ENCODE results near the gene BHLHE41. TPM values are rescaled to one million over a fixed set of nuclear protein-coding genes. Genes with fewer than 3 reads are reported as not detected.

BHLHE41 gene
- total and polyA plus RNA-seq, 10 donors, result 7.2 to 46.9 (median 24.4) TPM

DNA sequence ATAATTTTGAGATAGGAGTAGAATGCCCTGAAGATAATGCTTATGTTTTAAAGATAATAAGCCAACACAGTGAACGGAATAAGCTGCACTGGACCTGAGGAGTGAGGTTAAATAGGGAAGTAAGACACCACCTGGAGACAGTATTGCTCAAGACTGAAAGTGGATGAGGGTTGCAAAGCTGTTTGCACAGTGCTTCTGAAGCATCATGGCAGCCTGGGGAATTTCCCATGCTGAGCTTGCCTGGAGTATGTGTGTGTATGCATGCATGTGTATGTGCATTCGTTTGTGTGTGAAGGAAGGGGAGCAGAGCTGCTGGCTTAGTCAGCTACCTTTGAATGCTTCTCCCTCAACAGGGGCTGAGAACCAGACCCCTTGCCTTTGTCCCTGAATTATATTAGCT is 35.8 kb downstream of the BHLHE41 start:
- no peak overlapping the region for H3K4me3 ChIP-seq
- 46 to 60% (median 50%) methylated on average over 2 of the region's 2 CpGs for WGBS, 5 donors
- intact Hi-C loops (cut with DNase I; ENCODE audit: low total_unique reads), result no loop called here
- H3K27ac ChIP-seq, result no peak overlapping the region
- no peak for DNase-seq
- peaks cover 0 to 5% (median 1%) of the 10 kb centered on the region in 8 donors for H3K9me3 ChIP-seq
- no peaks in the 10 kb centered on the region for H3K27me3 ChIP-seq (replicated peaks in 1 of 7)
- H3K4me1 ChIP-seq, result no peaks in the 10 kb centered on the region
- no peaks in the 10 kb centered on the region for H3K36me3 ChIP-seq
- TF ChIP-seq, protein P1, sequence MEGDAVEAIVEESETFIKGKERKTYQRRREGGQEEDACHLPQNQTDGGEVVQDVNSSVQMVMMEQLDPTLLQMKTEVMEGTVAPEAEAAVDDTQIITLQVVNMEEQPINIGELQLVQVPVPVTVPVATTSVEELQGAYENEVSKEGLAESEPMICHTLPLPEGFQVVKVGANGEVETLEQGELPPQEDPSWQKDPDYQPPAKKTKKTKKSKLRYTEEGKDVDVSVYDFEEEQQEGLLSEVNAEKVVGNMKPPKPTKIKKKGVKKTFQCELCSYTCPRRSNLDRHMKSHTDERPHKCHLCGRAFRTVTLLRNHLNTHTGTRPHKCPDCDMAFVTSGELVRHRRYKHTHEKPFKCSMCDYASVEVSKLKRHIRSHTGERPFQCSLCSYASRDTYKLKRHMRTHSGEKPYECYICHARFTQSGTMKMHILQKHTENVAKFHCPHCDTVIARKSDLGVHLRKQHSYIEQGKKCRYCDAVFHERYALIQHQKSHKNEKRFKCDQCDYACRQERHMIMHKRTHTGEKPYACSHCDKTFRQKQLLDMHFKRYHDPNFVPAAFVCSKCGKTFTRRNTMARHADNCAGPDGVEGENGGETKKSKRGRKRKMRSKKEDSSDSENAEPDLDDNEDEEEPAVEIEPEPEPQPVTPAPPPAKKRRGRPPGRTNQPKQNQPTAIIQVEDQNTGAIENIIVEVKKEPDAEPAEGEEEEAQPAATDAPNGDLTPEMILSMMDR (IDR thresholded peaks at IDR 0.05 in 8 of 11, conservative IDR thresholded peaks at IDR 0.05 in 3 of 11), result no peak
- TF ChIP-seq POLR2AphosphoS5 (IDR thresholded peaks at IDR 0.05) (no peak), POLR2A (IDR thresholded peaks at IDR 0.05) (no peak)

DNA sequence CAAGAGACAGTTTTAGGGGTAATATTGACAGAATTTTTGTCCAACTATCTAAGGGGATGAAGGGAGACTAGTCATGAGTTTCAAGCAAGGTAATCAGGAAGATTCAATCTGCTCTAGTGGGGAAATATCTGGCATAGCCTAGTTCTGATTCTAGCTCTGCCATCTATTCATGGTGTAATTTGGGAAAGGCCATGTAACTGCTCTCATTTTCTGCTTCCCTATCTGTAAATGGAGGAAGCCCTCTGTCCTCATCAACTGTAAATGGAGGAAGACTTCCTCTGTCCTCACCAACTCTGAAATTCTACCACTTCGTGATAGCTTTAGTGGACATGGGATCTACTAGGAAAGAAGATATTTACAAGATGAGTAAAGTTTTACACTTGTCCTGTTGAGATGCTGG is 37.9 kb downstream of the BHLHE41 start:
- intact Hi-C loops (cut with DNase I; ENCODE audit: low total_unique reads), result no loop called here
- no peak for DNase-seq
- H3K4me3 ChIP-seq, result no peak overlapping the region
- H3K36me3 ChIP-seq, result no peaks in the 10 kb centered on the region
- H3K9me3 ChIP-seq, result peaks cover 0 to 13% (median 6%) of the 10 kb centered on the region in 8 donors
- TF ChIP-seq POLR2AphosphoS5 (IDR thresholded peaks at IDR 0.05) (no peak), POLR2A (IDR thresholded peaks at IDR 0.05) (no peak)
- TF ChIP-seq, protein P1 (IDR thresholded peaks at IDR 0.05 in 8 of 11, conservative IDR thresholded peaks at IDR 0.05 in 3 of 11), result no peak
- H3K4me1 ChIP-seq, result no peaks in the 10 kb centered on the region
- no peak overlapping the region for H3K27ac ChIP-seq
- WGBS, 5 donors, result 54 to 91% (median 74%) methylated on average over 1 of the region's 1 CpG
- H3K27me3 ChIP-seq (replicated peaks in 1 of 7), result no peaks in the 10 kb centered on the region

DNA sequence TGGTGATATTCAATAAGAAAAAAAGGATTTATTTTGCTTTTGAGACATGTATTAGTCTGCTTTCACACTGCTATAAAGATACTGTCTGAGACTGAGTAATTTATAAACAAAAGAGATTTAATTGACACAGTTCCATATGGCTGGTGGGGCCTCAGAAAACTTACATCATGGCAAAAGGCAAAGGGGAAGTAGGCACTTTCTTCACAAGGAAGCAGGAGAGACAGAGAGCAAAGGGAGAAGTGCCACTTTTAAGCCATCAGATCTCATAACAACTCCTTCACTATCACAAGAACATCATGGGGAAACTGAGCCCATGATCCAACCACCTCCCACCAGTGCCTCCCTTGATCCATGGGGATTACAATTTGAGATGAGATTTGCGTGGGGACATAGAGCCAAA is 43.9 kb downstream of the BHLHE41 start:
- H3K9me3 ChIP-seq, result peaks cover 0 to 20% (median 12%) of the 10 kb centered on the region in 8 donors
- H3K36me3 ChIP-seq, result no peaks in the 10 kb centered on the region
- H3K27ac ChIP-seq, result no peak overlapping the region
- intact Hi-C loops (cut with DNase I; ENCODE audit: low total_unique reads), result no loop called here
- no peak overlapping the region for H3K4me3 ChIP-seq
- no peak for DNase-seq
- 77 to 95% (median 91%) methylated on average over 1 of the region's 1 CpG for WGBS, 5 donors
- no peaks in the 10 kb centered on the region for H3K4me1 ChIP-seq
- TF ChIP-seq, protein P1 (IDR thresholded peaks at IDR 0.05 in 8 of 11, conservative IDR thresholded peaks at IDR 0.05 in 3 of 11), result no peak
- TF ChIP-seq POLR2A (IDR thresholded peaks at IDR 0.05) (no peak), POLR2AphosphoS5 (IDR thresholded peaks at IDR 0.05) (no peak)
- no peaks in the 10 kb centered on the region for H3K27me3 ChIP-seq (replicated peaks in 1 of 7)

DNA sequence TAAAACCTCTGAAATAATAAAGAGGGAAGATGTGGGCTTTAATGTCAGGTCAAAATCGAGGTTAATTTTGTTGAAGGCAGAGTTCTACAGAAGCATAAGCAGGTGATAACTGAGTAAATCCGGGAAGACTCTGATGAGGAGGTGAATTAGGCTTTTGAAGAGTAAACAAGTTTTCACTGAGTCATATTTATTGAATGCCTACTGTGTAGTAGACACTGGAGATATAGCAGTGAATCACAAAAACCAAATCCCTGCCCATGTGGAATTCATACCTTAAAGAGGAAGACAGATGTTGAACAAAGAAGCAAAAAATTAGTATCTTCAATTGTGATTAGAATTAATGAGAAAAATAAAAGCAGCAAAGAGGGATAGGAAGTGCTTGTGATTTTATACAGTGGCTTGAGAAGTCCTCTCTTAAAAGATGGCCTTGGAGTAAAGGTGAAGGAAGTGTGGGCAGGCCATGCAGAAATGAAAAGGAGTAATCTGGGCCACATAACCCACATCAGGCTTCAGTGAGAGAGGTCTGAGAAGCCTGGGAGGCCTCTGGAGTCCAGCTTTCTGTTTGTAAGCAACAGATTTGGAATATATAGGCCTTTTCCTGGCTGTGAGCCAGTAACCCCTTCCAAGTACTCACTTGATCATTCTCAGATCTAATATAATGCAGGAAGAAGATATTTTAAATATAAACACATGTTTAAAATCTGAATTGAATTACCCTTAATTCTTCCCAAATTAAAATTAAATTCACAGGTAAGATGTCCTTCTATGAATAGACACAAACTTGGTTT is 46.7 kb downstream of the BHLHE41 start:
- Histone ChIP-seq H3K4me3 (no peak overlapping the region), H3K9me3 (peaks cover 0 to 14% (median 9%) of the 10 kb centered on the region in 8 donors), H3K36me3 (no peaks in the 10 kb centered on the region), H3K27me3 (replicated peaks in 1 of 7) (no peaks in the 10 kb centered on the region), H3K4me1 (no peaks in the 10 kb centered on the region), H3K27ac (no peak overlapping the region)
- TF ChIP-seq POLR2A (IDR thresholded peaks at IDR 0.05) (no peak), POLR2AphosphoS5 (IDR thresholded peaks at IDR 0.05) (no peak)
- TF ChIP-seq, protein P1 (IDR thresholded peaks at IDR 0.05 in 8 of 11, conservative IDR thresholded peaks at IDR 0.05 in 3 of 11), result no peak
- 86 to 92% (median 89%) methylated on average over 2 of the region's 2 CpGs for WGBS, 5 donors
- DNase-seq, result no peak
- intact Hi-C loops (cut with DNase I; ENCODE audit: low total_unique reads), result no loop called here

Measured in spleen (tissue), 11 donors.